HEK293 (cell line): ENCODE data around the gene RNF135.

Source experiments
- MYNN ChIP-seq: fragments of 450-650 bp; formaldehyde crosslinking; IDR thresholded peaks from 2 replicates; pipeline ENCODE4 v1.5.1; 2016; ENCODE audit warnings: missing biosample characterization, missing genetic modification characterization, borderline replicate concordance
- REPIN1 ChIP-seq: fragments of 450-650 bp; formaldehyde crosslinking; IDR thresholded peaks from 2 replicates; pipeline ENCODE4 v1.5.1; 2017; ENCODE audit warnings: missing biosample characterization, missing genetic modification characterization, low read depth
- ZNF561 ChIP-seq: fragments of 450-650 bp; IDR thresholded peaks from 2 replicates; pipeline ENCODE4 v1.5.1; 2018; ENCODE audit warnings: missing biosample characterization, missing genetic modification characterization, borderline replicate concordance
- TF ChIP-seq, protein P1 (sequence below): fragments of 450-650 bp; formaldehyde crosslinking; IDR thresholded peaks from 2 replicates; pipeline ENCODE4 v1.5.1; 2016; ENCODE audit warnings: missing biosample characterization, missing genetic modification characterization

DNA sequence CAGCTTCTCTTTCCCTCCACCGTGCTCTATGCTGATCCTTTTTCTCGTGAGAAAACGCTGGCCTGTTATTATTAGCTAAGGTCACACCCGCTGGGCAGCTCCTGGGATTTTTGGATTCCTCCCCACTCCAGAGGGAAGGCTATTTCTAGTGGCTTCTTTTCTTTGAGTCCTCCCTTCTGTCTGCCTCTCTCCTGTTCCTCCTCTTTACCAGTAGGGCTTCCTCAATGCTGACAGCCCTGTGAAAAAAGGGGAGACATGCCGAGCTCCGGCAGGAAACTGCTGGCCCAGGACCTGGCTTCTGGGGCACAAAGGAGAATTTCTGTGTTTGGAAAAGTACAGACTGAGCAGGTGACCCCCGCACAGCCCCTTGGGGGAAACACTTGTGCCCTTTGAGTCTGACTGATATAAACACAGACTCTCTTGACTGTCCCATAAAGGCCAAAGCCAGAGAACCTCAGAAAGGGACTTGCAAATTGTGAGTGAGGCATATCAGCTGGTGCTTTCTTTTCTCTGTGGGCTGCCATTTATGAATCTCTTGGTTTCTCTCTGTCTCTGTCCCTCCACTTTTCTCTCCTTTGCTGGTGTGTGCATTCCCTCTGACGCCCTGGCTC is 14.0 kb upstream of the RNF135 start:
- no peak for TF ChIP-seq MYNN (tag by site-specific recombination)
- TF ChIP-seq REPIN1 (tag by site-specific recombination) = no peak
- TF ChIP-seq ZNF561 (tag by site-specific recombination) = no peak
- TF ChIP-seq, protein P1, sequence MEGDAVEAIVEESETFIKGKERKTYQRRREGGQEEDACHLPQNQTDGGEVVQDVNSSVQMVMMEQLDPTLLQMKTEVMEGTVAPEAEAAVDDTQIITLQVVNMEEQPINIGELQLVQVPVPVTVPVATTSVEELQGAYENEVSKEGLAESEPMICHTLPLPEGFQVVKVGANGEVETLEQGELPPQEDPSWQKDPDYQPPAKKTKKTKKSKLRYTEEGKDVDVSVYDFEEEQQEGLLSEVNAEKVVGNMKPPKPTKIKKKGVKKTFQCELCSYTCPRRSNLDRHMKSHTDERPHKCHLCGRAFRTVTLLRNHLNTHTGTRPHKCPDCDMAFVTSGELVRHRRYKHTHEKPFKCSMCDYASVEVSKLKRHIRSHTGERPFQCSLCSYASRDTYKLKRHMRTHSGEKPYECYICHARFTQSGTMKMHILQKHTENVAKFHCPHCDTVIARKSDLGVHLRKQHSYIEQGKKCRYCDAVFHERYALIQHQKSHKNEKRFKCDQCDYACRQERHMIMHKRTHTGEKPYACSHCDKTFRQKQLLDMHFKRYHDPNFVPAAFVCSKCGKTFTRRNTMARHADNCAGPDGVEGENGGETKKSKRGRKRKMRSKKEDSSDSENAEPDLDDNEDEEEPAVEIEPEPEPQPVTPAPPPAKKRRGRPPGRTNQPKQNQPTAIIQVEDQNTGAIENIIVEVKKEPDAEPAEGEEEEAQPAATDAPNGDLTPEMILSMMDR (tag by site-specific recombination) = no peak
